IMR-90 (cell line): ENCODE measurements around the gene HAP1. TPM values are rescaled to one million over a fixed set of nuclear protein-coding genes. Genes with fewer than 3 reads are reported as not detected.

Experiments used
- ATAC-seq: fragments of 200-7000 bp; cut with Tn5 transposase; 2 replicates; pipeline ENCODE4 v1.9.1; 2020; ENCODE audit warnings: low read depth, mild to moderate bottlenecking, moderate library complexity
- BruUV-seq: library from RNA; stranded (reverse); fragments of 400-500 nt; replicated peaks from 2 replicates; lab custom pipeline; 2021; lab: Mats Ljungman, UMichigan
- CTCF ChIA-PET: fragments of 300-600 bp; formaldehyde crosslinking; extraction: SDS; loops from one replicate; lab custom pipeline; 2021; ENCODE audit warnings: antibody characterized with exemption; lab: Yijun Ruan, JAX
- POLR2A ChIA-PET: fragments of 300-600 bp; sonication (Branson Sonifier 250); formaldehyde crosslinking; loops from one replicate; lab custom pipeline; 2022; ENCODE audit warnings: antibody characterized with exemption; ENCODE audit not compliant: unreplicated experiment; lab: Charles Lee
- DNase-seq: peaks from one replicate; pipeline ENCODE4 v3.0.0; 2013
- H2AFZ ChIP-seq: replicated peaks from 2 replicates; pipeline ENCODE3; 2013; ENCODE audit warnings: low read length, mild to moderate bottlenecking; ENCODE audit not compliant: poor library complexity
- H2AK5ac ChIP-seq: 2 replicates; pipeline ENCODE4 v1.6.1; 2013; ENCODE audit warnings: low read depth, low read length, inconsistent platforms
- H2AK9ac ChIP-seq: replicated peaks from 2 replicates; pipeline ENCODE3; 2013; ENCODE audit warnings: mild to moderate bottlenecking, low read depth, low read length, moderate library complexity; ENCODE audit not compliant: poor library complexity
- H2BK120ac ChIP-seq: 2 replicates; pipeline ENCODE4 v1.6.1; 2013; ENCODE audit warnings: low read depth, low read length, inconsistent platforms
- H2BK15ac ChIP-seq: 3 replicates; pipeline ENCODE4 v1.6.1; 2013; ENCODE audit warnings: low read depth, low read length, inconsistent platforms
- H2BK20ac ChIP-seq: 2 replicates; pipeline ENCODE4 v1.6.1; 2013; ENCODE audit warnings: low read depth, mild to moderate bottlenecking, inconsistent platforms, low read length, moderate library complexity
- H2BK5ac ChIP-seq: 2 replicates; pipeline ENCODE4 v1.6.1; 2013; ENCODE audit warnings: mild to moderate bottlenecking, low read depth, low read length, inconsistent platforms; ENCODE audit not compliant: poor library complexity, severe bottlenecking
- H3K14ac ChIP-seq: replicated peaks from 2 replicates; pipeline ENCODE4 v1.6.1; 2013; ENCODE audit warnings: low read depth, low read length, inconsistent platforms
- H3K18ac ChIP-seq: 2 replicates; pipeline ENCODE4 v1.6.1; 2013; ENCODE audit warnings: low read depth, low read length, control low read depth
- H3K23ac ChIP-seq: 2 replicates; pipeline ENCODE4 v1.6.1; 2013; ENCODE audit warnings: low read depth, low read length, inconsistent platforms
- H3K27ac ChIP-seq: 2 replicates; pipeline ENCODE4 v1.5.1; 2013; ENCODE audit warnings: mild to moderate bottlenecking, control low read depth, low read length; ENCODE audit not compliant: insufficient read depth
- H3K27me3 ChIP-seq: 2 replicates; pipeline ENCODE4 v1.6.1; 2013; ENCODE audit warnings: low read length; ENCODE audit not compliant: control insufficient read depth, insufficient read depth
- H3K36me3 ChIP-seq: 2 replicates; pipeline ENCODE4 v1.6.1; 2013; ENCODE audit warnings: low read length, mixed read lengths; ENCODE audit not compliant: control insufficient read depth, insufficient read depth
- H3K4ac ChIP-seq: 2 replicates; pipeline ENCODE4 v1.6.1; 2013; ENCODE audit warnings: low read depth, low read length, inconsistent platforms
- H3K4me1 ChIP-seq: 2 replicates; pipeline ENCODE4 v1.6.1; 2013; ENCODE audit warnings: low read length, mixed read lengths; ENCODE audit not compliant: control insufficient read depth, insufficient read depth
- H3K4me2 ChIP-seq: 2 replicates; pipeline ENCODE4 v1.6.1; 2013; ENCODE audit warnings: low read depth, mild to moderate bottlenecking, control low read depth, low read length, moderate library complexity
- H3K4me3 ChIP-seq: 2 replicates; pipeline ENCODE4 v1.5.1; 2013; ENCODE audit warnings: low read depth, mild to moderate bottlenecking, control low read depth, low read length, moderate library complexity; ENCODE audit not compliant: insufficient read depth
- H3K56ac ChIP-seq: 2 replicates; pipeline ENCODE4 v1.6.1; 2013; ENCODE audit warnings: low read length, inconsistent platforms; ENCODE audit not compliant: insufficient read depth; ENCODE audit errors: extremely low read depth
- H3K79me1 ChIP-seq, 2 experiments: 2 replicates each; pipeline ENCODE4 v1.6.1; 2013; ENCODE audit warnings: low read length in 2 of 2, inconsistent platforms in 1 of 2, low read depth in 1 of 2
- H3K9ac ChIP-seq: 2 replicates; pipeline ENCODE4 v1.6.1; 2013; ENCODE audit warnings: low read depth, low read length, control low read depth
- H3K9me1 ChIP-seq: 2 replicates; pipeline ENCODE4 v1.6.1; 2013; ENCODE audit warnings: low read length, inconsistent platforms; ENCODE audit not compliant: insufficient read depth
- H3K9me3 ChIP-seq: 2 replicates; pipeline ENCODE4 v1.6.1; 2013; ENCODE audit warnings: low read length; ENCODE audit not compliant: control insufficient read depth, insufficient read depth
- H4K20me1 ChIP-seq: 2 replicates; pipeline ENCODE4 v1.6.1; 2013; ENCODE audit warnings: low read length, inconsistent platforms; ENCODE audit not compliant: insufficient read depth
- H4K5ac ChIP-seq: 2 replicates; pipeline ENCODE4 v1.6.1; 2013; ENCODE audit warnings: mild to moderate bottlenecking, low read depth, low read length, control low read depth
- H4K8ac ChIP-seq, 2 experiments: 2 replicates each; pipeline ENCODE4 v1.6.1; 2013; ENCODE audit warnings: low read depth in 2 of 2, low read length in 2 of 2, control low read depth in 1 of 2, inconsistent platforms in 1 of 2
- H4K91ac ChIP-seq: 2 replicates; pipeline ENCODE4 v1.6.1; 2013; ENCODE audit warnings: low read depth, low read length, inconsistent platforms; ENCODE audit not compliant: insufficient read depth
- BHLHE40 ChIP-seq: fragments of 150-350 bp; IDR thresholded peaks from 2 replicates; pipeline ENCODE4 v1.6.1; 2016; ENCODE audit warnings: mild to moderate bottlenecking, low read depth, low read length
- CEBPB ChIP-seq: IDR thresholded peaks from 2 replicates; pipeline ENCODE4 v1.6.1; 2012; ENCODE audit warnings: low read depth, low read length, improper control_type of control experiment
- FOS ChIP-seq: fragments of 150-350 bp; IDR thresholded peaks from 2 replicates; pipeline ENCODE4 v1.6.1; 2016; ENCODE audit warnings: low read depth, low read length
- MAFK ChIP-seq: IDR thresholded peaks from 2 replicates; pipeline ENCODE4 v1.6.1; 2012; ENCODE audit warnings: low read depth, low read length, improper control_type of control experiment
- MAZ ChIP-seq: IDR thresholded peaks from 2 replicates; pipeline ENCODE4 v1.6.1; 2012; ENCODE audit warnings: low read depth, mild to moderate bottlenecking, low read length, improper control_type of control experiment, moderate library complexity, borderline replicate concordance
- NFE2L2 ChIP-seq: fragments of 150-350 bp; IDR thresholded peaks from 2 replicates; pipeline ENCODE4 v1.6.1; 2016; ENCODE audit warnings: low read depth, mild to moderate bottlenecking, low read length
- POLR2A ChIP-seq: IDR thresholded peaks from 2 replicates; pipeline ENCODE4 v1.6.1; 2012; ENCODE audit warnings: mild to moderate bottlenecking, low read depth, low read length
- RAD21 ChIP-seq: IDR thresholded peaks from 2 replicates; pipeline ENCODE4 v1.6.1; 2012; ENCODE audit warnings: low read length, improper control_type of control experiment
- RCOR1 ChIP-seq: IDR thresholded peaks from 2 replicates; pipeline ENCODE4 v1.6.1; 2012; ENCODE audit warnings: mild to moderate bottlenecking, low read length, improper control_type of control experiment; ENCODE audit not compliant: insufficient replicate concordance
- RFX5 ChIP-seq: IDR thresholded peaks from 2 replicates; pipeline ENCODE4 v1.8.0; 2012; ENCODE audit warnings: low read depth, mild to moderate bottlenecking, low read length, moderate library complexity
- dilution Hi-C: fragments of 300-500 bp; cut with HindIII; formaldehyde crosslinking; loops from one replicate; pipeline ENCODE4 v1.14.3; 2018; ENCODE audit warnings: low sequenced_read_pairs; ENCODE audit not compliant: unreplicated experiment
- in situ Hi-C: fragments of 300-500 bp; cut with MboI; formaldehyde crosslinking; loops from 3 replicates; pipeline ENCODE4 v1.14.3; 2019; ENCODE audit warnings: low sequenced_read_pairs, inconsistent platforms, mixed read lengths
- intact Hi-C: fragments of 100-400 bp; cut with micrococcal nuclease; formaldehyde crosslinking; loops from 2 replicates; pipeline ENCODE4 v1.10.0; 2022
- polyA plus RNA-seq, 3 experiments: library from polyadenylated mRNA; depleted of rRNA; stranded (reverse); fragments of >200 nt; gene quantifications; 2 replicates each; pipeline ENCODE4 v1.2.3, GENCODE V29; 2012; ENCODE audit warnings: low replicate concordance in 1 of 3
- total RNA-seq: library from RNA; depleted of rRNA; stranded (reverse); fragments of >200 nt; gene quantifications from 2 replicates; pipeline ENCODE4 v1.2.3, GENCODE V29; 2012
- TF ChIP-seq, protein P1 (sequence below): conservative IDR thresholded peaks from 2 replicates; pipeline ENCODE4 v1.5.1; 2012; ENCODE audit warnings: mild to moderate bottlenecking, low read depth, low read length, improper control_type of control experiment
- TF ChIP-seq, protein P2 (sequence below): fragments of 150-350 bp; IDR thresholded peaks from 2 replicates; pipeline ENCODE4 v1.6.1; 2016; ENCODE audit warnings: low read depth, mild to moderate bottlenecking, low read length, moderate library complexity, borderline replicate concordance

The HAP1 gene
- total and polyA plus RNA-seq, 2 of the 4 experiments (the other 2 are of a cell fraction), result under 0.01 to 0.09 TPM

DNA sequence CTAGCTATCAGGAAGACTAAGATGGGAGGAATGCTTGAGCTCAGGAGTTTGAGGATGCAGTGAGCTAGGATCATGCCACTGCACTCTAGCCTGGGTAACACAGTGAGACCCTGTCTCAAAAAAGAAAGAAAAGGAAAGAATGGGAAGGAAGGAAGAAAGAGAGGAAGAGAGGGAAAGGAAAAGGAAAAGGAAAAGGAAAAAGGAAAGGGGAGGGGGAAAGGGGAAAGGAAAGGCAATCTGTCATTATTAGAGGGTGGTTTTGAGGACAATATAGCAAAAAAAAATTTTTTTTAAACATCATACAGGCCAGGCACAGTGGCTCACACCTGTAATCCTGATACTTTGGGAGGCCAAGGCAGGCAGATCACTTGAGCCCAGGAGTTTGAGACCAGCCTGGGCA, 31.7 kb upstream of the HAP1 start:
- POLR2A ChIA-PET, result no interaction called here
- Histone ChIP-seq H2BK5ac (no peak overlapping the region), H3K27me3 (no peaks in the 10 kb centered on the region), H3K4me3 (no peak overlapping the region), H4K20me1 (no peaks in the 10 kb centered on the region; the same call in 1 of the 2 replicates), H3K9me3 (no peaks in the 10 kb centered on the region), H3K27ac (no peak overlapping the region), H3K4me2 (no peak overlapping the region), H3K23ac (no peak overlapping the region), H2AK9ac (no peak overlapping the region), H4K5ac (no peak overlapping the region), H2AFZ (no peak overlapping the region), H3K14ac (no peak overlapping the region), H2AK5ac (no peak overlapping the region), H3K36me3 (peaks cover 77% of the 10 kb centered on the region), H4K91ac (no peak overlapping the region), H3K9ac (no peak overlapping the region), H2BK120ac (no peak overlapping the region), H3K56ac (no peak overlapping the region), H4K8ac (no peak overlapping the region), H3K18ac (no peak overlapping the region), H3K9me1 (0 out of 2 replicates have a peak, but pooled peaks cover 7% of the 10 kb centered on the region), H3K4me1 (no peaks in the 10 kb centered on the region), H3K79me1 (no peaks in the 10 kb centered on the region), H2BK20ac (no peak overlapping the region), H3K4ac (no peak overlapping the region), H2BK15ac (no peak overlapping the region)
- CTCF ChIA-PET, result no interaction called here
- DNase-seq (no peak), ATAC-seq (no peak)
- dilution Hi-C loops, result no loop called here
- in situ Hi-C loops, result no loop called here
- BruUV-seq, result no TSS peak
- no peak for TF ChIP-seq FOS
- TF ChIP-seq BHLHE40, result no peak
- TF ChIP-seq MAZ, result no peak
- TF ChIP-seq NFE2L2, result no peak
- no peak for TF ChIP-seq POLR2A
- no peak for TF ChIP-seq RCOR1
- TF ChIP-seq, protein P1, sequence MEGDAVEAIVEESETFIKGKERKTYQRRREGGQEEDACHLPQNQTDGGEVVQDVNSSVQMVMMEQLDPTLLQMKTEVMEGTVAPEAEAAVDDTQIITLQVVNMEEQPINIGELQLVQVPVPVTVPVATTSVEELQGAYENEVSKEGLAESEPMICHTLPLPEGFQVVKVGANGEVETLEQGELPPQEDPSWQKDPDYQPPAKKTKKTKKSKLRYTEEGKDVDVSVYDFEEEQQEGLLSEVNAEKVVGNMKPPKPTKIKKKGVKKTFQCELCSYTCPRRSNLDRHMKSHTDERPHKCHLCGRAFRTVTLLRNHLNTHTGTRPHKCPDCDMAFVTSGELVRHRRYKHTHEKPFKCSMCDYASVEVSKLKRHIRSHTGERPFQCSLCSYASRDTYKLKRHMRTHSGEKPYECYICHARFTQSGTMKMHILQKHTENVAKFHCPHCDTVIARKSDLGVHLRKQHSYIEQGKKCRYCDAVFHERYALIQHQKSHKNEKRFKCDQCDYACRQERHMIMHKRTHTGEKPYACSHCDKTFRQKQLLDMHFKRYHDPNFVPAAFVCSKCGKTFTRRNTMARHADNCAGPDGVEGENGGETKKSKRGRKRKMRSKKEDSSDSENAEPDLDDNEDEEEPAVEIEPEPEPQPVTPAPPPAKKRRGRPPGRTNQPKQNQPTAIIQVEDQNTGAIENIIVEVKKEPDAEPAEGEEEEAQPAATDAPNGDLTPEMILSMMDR, result no peak
- no peak for TF ChIP-seq MAFK
- TF ChIP-seq RAD21, result no peak
- no peak for TF ChIP-seq CEBPB
- TF ChIP-seq, protein P2, sequence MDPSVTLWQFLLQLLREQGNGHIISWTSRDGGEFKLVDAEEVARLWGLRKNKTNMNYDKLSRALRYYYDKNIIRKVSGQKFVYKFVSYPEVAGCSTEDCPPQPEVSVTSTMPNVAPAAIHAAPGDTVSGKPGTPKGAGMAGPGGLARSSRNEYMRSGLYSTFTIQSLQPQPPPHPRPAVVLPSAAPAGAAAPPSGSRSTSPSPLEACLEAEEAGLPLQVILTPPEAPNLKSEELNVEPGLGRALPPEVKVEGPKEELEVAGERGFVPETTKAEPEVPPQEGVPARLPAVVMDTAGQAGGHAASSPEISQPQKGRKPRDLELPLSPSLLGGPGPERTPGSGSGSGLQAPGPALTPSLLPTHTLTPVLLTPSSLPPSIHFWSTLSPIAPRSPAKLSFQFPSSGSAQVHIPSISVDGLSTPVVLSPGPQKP, result no peak
- no peak for TF ChIP-seq RFX5
- intact Hi-C loops, result no loop called here
